ENCODE data around the gene SIN3B. TPM values are rescaled to one million over a fixed set of nuclear protein-coding genes. Genes with fewer than 3 reads are reported as not detected.

SIN3B gene
- polyA plus RNA-seq, 1 of the 3 experiments (the other 2 are of a cell fraction) = 29.7 TPM

- Histone ChIP-seq H3K4me1 (ENCODE audit: control insufficient read depth in 1 of 2, insufficient read depth in 2 of 2, low read depth in 1 of 2, low read length in 1 of 2) (no peaks in the 10 kb centered on the region), H3K4me2 (no peak overlapping the region), H3K9me3 (no peaks in the 10 kb centered on the region), H4K20me1 (ENCODE audit: insufficient read depth) (no peaks in the 10 kb centered on the region), H3K9me2 (no peaks in the 10 kb centered on the region), H3K4me3 (ENCODE audit: low read depth in 2 of 2, low read length in 1 of 2) (no peak overlapping the region), H3K9ac (no peak overlapping the region), H2AFZ (ENCODE audit: low read depth) (no peak overlapping the region), H3K79me2 (ENCODE audit: insufficient read depth) (no peaks in the 10 kb centered on the region), H3F3A (replicated peaks; ENCODE audit: insufficient read depth) (no peaks in the 10 kb centered on the region), H3K27me3 (ENCODE audit: insufficient read depth) (peaks cover 39% of the 10 kb centered on the region), H3K36me3 (replicated peaks in 1 of 2; ENCODE audit: control insufficient read depth in 1 of 2, insufficient read depth in 2 of 2, low read length in 1 of 2) (no peaks in the 10 kb centered on the region), H3K27ac (ENCODE audit: low read depth in 2 of 2, low read length in 1 of 2) (no peak overlapping the region)
- POLR2A ChIA-PET = no interaction called here
- no peak for DNase-seq
- CTCF ChIA-PET = no interaction called here
- 4% methylated on average over 4 of the region's 4 CpGs for WGBS (ENCODE audit: low lambda C conversion rate)
- TF ChIP-seq SIN3A (IDR thresholded peaks at IDR 0.05; ENCODE audit: borderline replicate concordance, low read depth, low read length) (no peak), RFX5 (IDR thresholded peaks at IDR 0.05; ENCODE audit: low read length) (no peak), CHD2 (IDR thresholded peaks at IDR 0.05; ENCODE audit: low read length, partially characterized antibody) (no peak), MEF2A (IDR thresholded peaks at IDR 0.05; ENCODE audit: borderline replicate concordance, low read depth) (no peak), EP300 (IDR thresholded peaks at IDR 0.05; ENCODE audit: borderline replicate concordance in 1 of 2, low read depth in 1 of 2, low read length in 1 of 2) (no peak), ZBTB33 (IDR thresholded peaks at IDR 0.05; ENCODE audit: borderline replicate concordance, low read depth) (no peak), FOXJ3 (CRISPR knock-in tag; IDR thresholded peaks at IDR 0.05) (no peak), RAD21 (IDR thresholded peaks at IDR 0.05; ENCODE audit: low read length) (no peak), PBX3 (IDR thresholded peaks at IDR 0.05) (no peak), RXRA (IDR thresholded peaks at IDR 0.05; ENCODE audit: borderline replicate concordance, low read depth) (no peak), NRF1 (IDR thresholded peaks at IDR 0.05; ENCODE audit: low read depth, low read length) (no peak), USF1 (IDR thresholded peaks at IDR 0.05; ENCODE audit: borderline replicate concordance, low read depth) (no peak)
Measured at GRCh38 chr19:16919496-16919895, 90.3 kb downstream of the SIN3B start.

GRCh38 chr19:16920816-16921529 lies 91.8 kb downstream of the SIN3B start:
- Histone ChIP-seq H4K20me1 (ENCODE audit: insufficient read depth) (no peaks in the 10 kb centered on the region), H3K4me3 (ENCODE audit: low read depth in 2 of 2, low read length in 1 of 2) (no peak overlapping the region), H3F3A (replicated peaks; ENCODE audit: insufficient read depth) (no peaks in the 10 kb centered on the region), H3K79me2 (ENCODE audit: insufficient read depth) (no peaks in the 10 kb centered on the region), H3K9me3 (no peaks in the 10 kb centered on the region), H3K27me3 (ENCODE audit: insufficient read depth) (peaks cover 36% of the 10 kb centered on the region), H3K9ac (no peak overlapping the region), H3K4me2 (no peak overlapping the region), H3K4me1 (ENCODE audit: control insufficient read depth in 1 of 2, insufficient read depth in 2 of 2, low read depth in 1 of 2, low read length in 1 of 2) (no peaks in the 10 kb centered on the region), H3K36me3 (replicated peaks in 1 of 2; ENCODE audit: control insufficient read depth in 1 of 2, insufficient read depth in 2 of 2, low read length in 1 of 2) (no peaks in the 10 kb centered on the region), H3K27ac (ENCODE audit: low read depth in 2 of 2, low read length in 1 of 2) (no peak overlapping the region), H3K9me2 (no peaks in the 10 kb centered on the region), H2AFZ (ENCODE audit: low read depth) (no peak overlapping the region)
- DNase-seq = no peak
- POLR2A ChIA-PET = no interaction called here
- CTCF ChIA-PET = interaction anchor here (0.8 to 1.1 kb wide), 2 partner anchors 11 to 26 kb away, joined by 3 read pairs; no protein-coding TSS in a partner anchor
- TF ChIP-seq YY1 (IDR thresholded peaks at IDR 0.05; ENCODE audit: low read depth) (no peak), POLR2AphosphoS5 (IDR thresholded peaks at IDR 0.05; ENCODE audit: low read depth, low read length) (no peak), NFIC (IDR thresholded peaks at IDR 0.05; ENCODE audit: borderline replicate concordance) (peak; percentile 27; the same call in 1 of the 2 replicates), FOSL2 (IDR thresholded peaks at IDR 0.05; ENCODE audit: borderline replicate concordance, low read depth) (peak; percentile 33; the same call in 1 of the 2 replicates), EZH2phosphoT487 (IDR thresholded peaks at IDR 0.05; ENCODE audit: borderline replicate concordance, low read depth) (no peak), USF1 (IDR thresholded peaks at IDR 0.05; ENCODE audit: borderline replicate concordance, low read depth) (no peak)
- 34% methylated on average over 6 of the region's 12 CpGs for WGBS (ENCODE audit: low lambda C conversion rate)

Measured in SK-N-SH (cell line).